ENCODE results near the gene SARM1.

DNA sequence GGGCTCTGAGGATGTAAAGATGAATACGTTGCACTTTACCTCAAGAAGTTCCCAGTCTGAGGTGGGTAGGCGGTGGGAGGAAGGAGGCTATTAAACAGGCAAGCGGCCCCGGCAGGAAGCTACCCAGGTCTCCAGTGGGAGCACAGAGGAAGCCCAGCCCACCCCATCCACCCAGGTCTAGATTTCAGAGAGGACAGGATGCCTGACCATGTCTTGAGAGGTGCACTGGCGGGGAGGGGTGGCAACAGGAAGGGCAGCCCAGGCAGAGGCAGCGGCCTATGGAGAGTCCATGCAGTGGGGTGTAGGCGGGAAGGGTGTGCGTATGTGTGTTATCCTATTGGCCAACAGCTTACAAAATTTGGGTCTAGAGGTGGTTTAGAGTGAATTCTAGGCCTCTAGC, 13.9 kb downstream of the SARM1 start:
- TF ChIP-seq POLR2AphosphoS5 (IDR thresholded peaks at IDR 0.05) (no peak), EP300 (IDR thresholded peaks at IDR 0.05) (no peak)
- TF ChIP-seq, protein P1, sequence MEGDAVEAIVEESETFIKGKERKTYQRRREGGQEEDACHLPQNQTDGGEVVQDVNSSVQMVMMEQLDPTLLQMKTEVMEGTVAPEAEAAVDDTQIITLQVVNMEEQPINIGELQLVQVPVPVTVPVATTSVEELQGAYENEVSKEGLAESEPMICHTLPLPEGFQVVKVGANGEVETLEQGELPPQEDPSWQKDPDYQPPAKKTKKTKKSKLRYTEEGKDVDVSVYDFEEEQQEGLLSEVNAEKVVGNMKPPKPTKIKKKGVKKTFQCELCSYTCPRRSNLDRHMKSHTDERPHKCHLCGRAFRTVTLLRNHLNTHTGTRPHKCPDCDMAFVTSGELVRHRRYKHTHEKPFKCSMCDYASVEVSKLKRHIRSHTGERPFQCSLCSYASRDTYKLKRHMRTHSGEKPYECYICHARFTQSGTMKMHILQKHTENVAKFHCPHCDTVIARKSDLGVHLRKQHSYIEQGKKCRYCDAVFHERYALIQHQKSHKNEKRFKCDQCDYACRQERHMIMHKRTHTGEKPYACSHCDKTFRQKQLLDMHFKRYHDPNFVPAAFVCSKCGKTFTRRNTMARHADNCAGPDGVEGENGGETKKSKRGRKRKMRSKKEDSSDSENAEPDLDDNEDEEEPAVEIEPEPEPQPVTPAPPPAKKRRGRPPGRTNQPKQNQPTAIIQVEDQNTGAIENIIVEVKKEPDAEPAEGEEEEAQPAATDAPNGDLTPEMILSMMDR (IDR thresholded peaks at IDR 0.05): no peak
